ENCODE measurements around the gene FBL. TPM values are rescaled to one million over a fixed set of nuclear protein-coding genes. Genes with fewer than 3 reads are reported as not detected.
"Not testable (repeated sequence)": the region's sequence is repeated elsewhere in the genome, so short reads cannot be mapped to it uniquely, and the experiment has no call there.

FBL gene
- total RNA-seq: 109 and 140 TPM in 2 replicates
- polyA plus RNA-seq: 104 and 124 TPM in 2 replicates

- no peak for TF ChIP-seq CTCF (IDR thresholded peaks at IDR 0.05; ENCODE audit: low read depth, low read length)
- Histone ChIP-seq H3K4me3 (peak within 1 kb of the TSS; percentile 67), H3K27ac (peak within 1 kb of the TSS; percentile 92), H3K36me3 (no peaks in the 10 kb centered on the region), H3K27me3 (no peaks in the 10 kb centered on the region), H3K4me1 (ENCODE audit: low read depth) (peaks cover 34% of the 10 kb centered on the region), H3K9me3 (ENCODE audit: low read depth) (no peaks in the 10 kb centered on the region)
- peak; percentile 94 to 97 for DNase-seq (ENCODE audit: low read depth in 1 of 2, low spot score in 1 of 2)
These were observed at the start of gene FBL for GRCh38 chr19:39845933-39846677. Gene FBL, minus strand, starts transcription at chr19:39846379. Its CDS starts 79 bp downstream, at chr19:39846300.

- not testable (repeated sequence) for H3K4me3 ChIP-seq; H3K9me3 ChIP-seq (ENCODE audit: low read depth); DNase-seq (ENCODE audit: low read depth in 1 of 2, low spot score in 1 of 2); H3K4me1 ChIP-seq (ENCODE audit: low read depth); H3K27ac ChIP-seq; H3K27me3 ChIP-seq; H3K36me3 ChIP-seq
These were observed 48.9 kb upstream of the FBL start for GRCh38 chr19:39895096-39895495.

- not testable (repeated sequence) for H3K4me3 ChIP-seq; H3K4me1 ChIP-seq (ENCODE audit: low read depth); H3K9me3 ChIP-seq (ENCODE audit: low read depth); H3K27me3 ChIP-seq; DNase-seq (ENCODE audit: low read depth in 1 of 2, low spot score in 1 of 2); H3K27ac ChIP-seq; H3K36me3 ChIP-seq
These were observed 48.0 kb upstream of the FBL start for GRCh38 chr19:39894236-39894606.

- not testable (repeated sequence) for H3K9me3 ChIP-seq (ENCODE audit: low read depth); H3K36me3 ChIP-seq; H3K27me3 ChIP-seq; H3K4me3 ChIP-seq; H3K4me1 ChIP-seq (ENCODE audit: low read depth); DNase-seq (ENCODE audit: low read depth in 1 of 2, low spot score in 1 of 2); H3K27ac ChIP-seq
These were observed 47.4 kb upstream of the FBL start for GRCh38 chr19:39893366-39894235.

- DNase-seq (ENCODE audit: low read depth in 1 of 2, low spot score in 1 of 2); H3K36me3 ChIP-seq: not testable (repeated sequence)
These were observed 46.3 kb upstream of the FBL start for GRCh38 chr19:39892506-39892902.

GRCh38 chr19:39891660-39892505, 45.7 kb upstream of the FBL start:
- TF ChIP-seq CTCF (IDR thresholded peaks at IDR 0.05; ENCODE audit: low read depth, low read length): peak; percentile 14
- not testable (repeated sequence) for H3K27ac ChIP-seq; H3K36me3 ChIP-seq; H3K4me3 ChIP-seq; H3K27me3 ChIP-seq; H3K4me1 ChIP-seq (ENCODE audit: low read depth); H3K9me3 ChIP-seq (ENCODE audit: low read depth)
- peak in 1 of 2 donors; percentile 20 for DNase-seq (ENCODE audit: low read depth in 1 of 2, low spot score in 1 of 2)

More at GRCh38 chr19:39892506-39892902, 46.3 kb upstream of the FBL start:
- not testable (repeated sequence) for H3K27ac ChIP-seq; H3K9me3 ChIP-seq (ENCODE audit: low read depth); H3K4me3 ChIP-seq; H3K4me1 ChIP-seq (ENCODE audit: low read depth); H3K27me3 ChIP-seq

GRCh38 chr19:39890755-39891551, 44.8 kb upstream of the FBL start:
- H3K4me1 ChIP-seq (ENCODE audit: low read depth): no peaks in the 10 kb centered on the region

GRCh38 chr19:39889872-39890754, 43.9 kb upstream of the FBL start:
- H3K36me3 ChIP-seq; H3K4me3 ChIP-seq; H3K4me1 ChIP-seq (ENCODE audit: low read depth); H3K27ac ChIP-seq; H3K27me3 ChIP-seq; H3K9me3 ChIP-seq (ENCODE audit: low read depth); DNase-seq (ENCODE audit: low read depth in 1 of 2, low spot score in 1 of 2): not testable (repeated sequence)

More at GRCh38 chr19:39890755-39891551, 44.8 kb upstream of the FBL start:
- no peak for TF ChIP-seq CTCF (IDR thresholded peaks at IDR 0.05; ENCODE audit: low read depth, low read length)
- no peaks in the 10 kb centered on the region for H3K36me3 ChIP-seq
- H3K9me3 ChIP-seq (ENCODE audit: low read depth): no peaks in the 10 kb centered on the region
- H3K27ac ChIP-seq: no peak overlapping the region
- DNase-seq (ENCODE audit: low read depth in 1 of 2, low spot score in 1 of 2): no peak
- no peak overlapping the region for H3K4me3 ChIP-seq
- no peaks in the 10 kb centered on the region for H3K27me3 ChIP-seq

GRCh38 chr19:39887456-39887951, 41.3 kb upstream of the FBL start:
- not testable (repeated sequence) for H3K4me3 ChIP-seq; H3K27me3 ChIP-seq; H3K9me3 ChIP-seq (ENCODE audit: low read depth); H3K36me3 ChIP-seq; DNase-seq (ENCODE audit: low read depth in 1 of 2, low spot score in 1 of 2); H3K4me1 ChIP-seq (ENCODE audit: low read depth); H3K27ac ChIP-seq

All from cardiac muscle cell (in vitro differentiated cells and primary cell).